Cardiac muscle cell (in vitro differentiated cells and primary cell): ENCODE data around the gene WDR86. TPM values are rescaled to one million over a fixed set of nuclear protein-coding genes. Genes with fewer than 3 reads are reported as not detected.
A peak's percentile ranks its signal among the peaks of the same experiment; 100 is the strongest.

ENCODE experiments used
- DNase-seq, 2 donors: peaks; one replicate each; pipeline versions ENCODE4 v3.0.0 to v3.0.0-alpha.2; 2010 to 2017; ENCODE audit warnings: low read depth in 1 of 2, low spot score in 1 of 2
- H3K27ac ChIP-seq: fragments of 200-600 bp; sonication (generic); 2 replicates; pipeline ENCODE4 v1.5.1; 2016
- H3K27me3 ChIP-seq: fragments of 200-600 bp; sonication (generic); 2 replicates; pipeline ENCODE4 v1.6.0; 2016; ENCODE audit warnings: control low read depth
- H3K36me3 ChIP-seq: fragments of 200-600 bp; sonication (generic); 2 replicates; pipeline ENCODE4 v1.5.1; 2016; ENCODE audit warnings: control low read depth
- H3K4me1 ChIP-seq: fragments of 200-600 bp; sonication (generic); 2 replicates; pipeline ENCODE4 v1.8.1; 2017; ENCODE audit warnings: low read depth, mild to moderate bottlenecking, mixed run types
- H3K4me3 ChIP-seq: fragments of 200-600 bp; sonication (generic); 2 replicates; pipeline ENCODE4 v1.5.1; 2016; ENCODE audit warnings: mild to moderate bottlenecking
- H3K9me3 ChIP-seq: fragments of 200-600 bp; sonication (generic); 2 replicates; pipeline ENCODE4 v1.5.1; 2017; ENCODE audit warnings: low read depth, mild to moderate bottlenecking, control low read depth
- polyA plus RNA-seq: library from polyadenylated mRNA; unstranded; fragments of >200 nt; fragmentation: Nextera tagmentation; extraction: Ambion mirVana; gene quantifications from 2 replicates; pipeline ENCODE4 v1.2.1, GENCODE V29; 2016
- total RNA-seq: library from RNA; depleted of rRNA; stranded (reverse); fragments of >200 nt; gene quantifications from 2 replicates; pipeline ENCODE4 v1.2.3, GENCODE V29; 2016
- TF ChIP-seq, protein P1 (sequence below): IDR thresholded peaks from 2 replicates; pipeline ENCODE4 v1.5.1; 2012; ENCODE audit warnings: low read depth, mild to moderate bottlenecking, low read length

The WDR86 gene
- total and polyA plus RNA-seq, 2 experiments from 2014 or later: 58.8 to 130 TPM

GRCh38 chr7:151371266-151371665 is 38.6 kb downstream of the WDR86 start:
- no peaks in the 10 kb centered on the region for H3K27me3 ChIP-seq
- DNase-seq: no peak
- H3K4me1 ChIP-seq: no peaks in the 10 kb centered on the region
- TF ChIP-seq, protein P1, sequence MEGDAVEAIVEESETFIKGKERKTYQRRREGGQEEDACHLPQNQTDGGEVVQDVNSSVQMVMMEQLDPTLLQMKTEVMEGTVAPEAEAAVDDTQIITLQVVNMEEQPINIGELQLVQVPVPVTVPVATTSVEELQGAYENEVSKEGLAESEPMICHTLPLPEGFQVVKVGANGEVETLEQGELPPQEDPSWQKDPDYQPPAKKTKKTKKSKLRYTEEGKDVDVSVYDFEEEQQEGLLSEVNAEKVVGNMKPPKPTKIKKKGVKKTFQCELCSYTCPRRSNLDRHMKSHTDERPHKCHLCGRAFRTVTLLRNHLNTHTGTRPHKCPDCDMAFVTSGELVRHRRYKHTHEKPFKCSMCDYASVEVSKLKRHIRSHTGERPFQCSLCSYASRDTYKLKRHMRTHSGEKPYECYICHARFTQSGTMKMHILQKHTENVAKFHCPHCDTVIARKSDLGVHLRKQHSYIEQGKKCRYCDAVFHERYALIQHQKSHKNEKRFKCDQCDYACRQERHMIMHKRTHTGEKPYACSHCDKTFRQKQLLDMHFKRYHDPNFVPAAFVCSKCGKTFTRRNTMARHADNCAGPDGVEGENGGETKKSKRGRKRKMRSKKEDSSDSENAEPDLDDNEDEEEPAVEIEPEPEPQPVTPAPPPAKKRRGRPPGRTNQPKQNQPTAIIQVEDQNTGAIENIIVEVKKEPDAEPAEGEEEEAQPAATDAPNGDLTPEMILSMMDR: no peak
- H3K9me3 ChIP-seq: no peaks in the 10 kb centered on the region
- no peak overlapping the region for H3K4me3 ChIP-seq
- H3K27ac ChIP-seq: no peak overlapping the region
- H3K36me3 ChIP-seq: peaks cover 17% of the 10 kb centered on the region

DNA sequence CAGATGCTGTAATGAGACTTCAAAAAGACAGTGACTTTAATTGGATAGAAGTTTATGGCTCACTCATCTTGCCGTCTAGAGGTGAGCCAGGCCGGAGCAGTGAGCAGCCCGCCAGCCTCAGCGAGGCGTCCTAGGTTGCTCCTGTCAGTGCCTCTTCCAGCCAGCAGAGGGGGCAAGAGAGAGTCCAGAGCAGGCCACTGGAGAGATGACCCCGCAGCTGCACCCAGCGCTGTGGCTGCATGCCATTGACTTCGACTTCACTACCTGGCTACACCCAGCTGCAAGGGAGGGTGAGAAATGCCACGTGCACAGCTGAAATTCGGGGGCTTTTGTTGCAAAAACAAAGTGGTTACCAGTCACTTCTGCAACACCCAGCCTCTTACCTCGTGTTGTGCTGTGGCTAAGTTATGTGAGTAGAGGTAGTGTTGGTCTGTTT is 41.7 kb downstream of the WDR86 start:
- peak; percentile 83 to 90 for DNase-seq
- no peaks in the 10 kb centered on the region for H3K9me3 ChIP-seq
- H3K27me3 ChIP-seq: no peaks in the 10 kb centered on the region
- H3K27ac ChIP-seq: no peak overlapping the region
- H3K36me3 ChIP-seq: peaks cover 7% of the 10 kb centered on the region
- TF ChIP-seq, protein P1: peak; percentile 96
- H3K4me3 ChIP-seq: no peak overlapping the region
- H3K4me1 ChIP-seq: peaks cover 6% of the 10 kb centered on the region

DNA sequence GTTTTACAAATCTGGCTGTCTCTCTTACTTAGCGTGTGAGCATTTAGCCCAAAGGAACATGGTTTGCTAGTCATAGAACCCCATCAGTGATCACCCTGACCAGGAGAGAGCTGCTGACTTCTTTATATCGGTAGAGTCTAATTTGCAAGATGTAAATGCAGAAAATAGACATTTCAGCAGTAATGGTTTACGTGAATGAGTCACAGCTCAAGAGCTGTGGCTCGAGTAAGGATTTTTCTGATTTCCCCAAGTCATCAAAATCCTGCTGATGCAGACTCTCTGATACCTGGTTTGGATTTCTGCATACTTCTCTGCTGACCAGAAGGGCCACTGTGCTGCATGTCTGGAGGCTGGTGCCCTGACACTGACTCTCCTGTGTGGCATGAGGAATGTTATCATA is 42.6 kb downstream of the WDR86 start:
- Histone ChIP-seq H3K4me3 (no peak overlapping the region), H3K27ac (no peak overlapping the region), H3K4me1 (peaks cover 6% of the 10 kb centered on the region), H3K9me3 (no peaks in the 10 kb centered on the region), H3K36me3 (peaks cover 9% of the 10 kb centered on the region), H3K27me3 (no peaks in the 10 kb centered on the region)
- DNase-seq: peak in 1 of 2 donors; percentile 19
- TF ChIP-seq, protein P1: no peak

DNA sequence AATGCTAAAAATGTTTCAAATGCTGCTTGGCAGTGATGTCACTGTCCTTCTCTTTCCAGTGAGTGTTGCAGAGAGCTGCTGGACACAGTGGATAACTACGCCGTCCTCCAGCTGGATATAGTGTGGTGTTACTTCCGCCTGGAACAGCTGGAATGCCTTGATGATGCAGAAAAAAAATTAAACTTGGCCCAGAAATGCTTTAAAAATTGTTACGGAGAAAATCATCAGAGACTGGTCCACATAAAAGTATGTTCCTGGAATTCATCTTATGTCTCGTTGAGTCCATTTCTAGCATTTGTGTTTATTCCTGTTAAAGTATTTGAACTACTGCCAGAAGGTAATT is 43.0 kb downstream of the WDR86 start:
- Histone ChIP-seq H3K9me3 (no peaks in the 10 kb centered on the region), H3K4me3 (no peak overlapping the region), H3K36me3 (peaks cover 14% of the 10 kb centered on the region), H3K27me3 (no peaks in the 10 kb centered on the region), H3K27ac (peak overlapping the region; percentile 75), H3K4me1 (peaks cover 6% of the 10 kb centered on the region)
- DNase-seq: peak in 1 of 2 donors; percentile 85
- TF ChIP-seq, protein P1: no peak

GRCh38 chr7:151366166-151366879 is 43.5 kb downstream of the WDR86 start:
- no peak overlapping the region for H3K4me3 ChIP-seq
- peak in 1 of 2 donors; percentile 19 for DNase-seq
- TF ChIP-seq, protein P1: no peak
- H3K27ac ChIP-seq: peak overlapping the region; percentile 75
- H3K4me1 ChIP-seq: peaks cover 6% of the 10 kb centered on the region
- H3K9me3 ChIP-seq: no peaks in the 10 kb centered on the region
- peaks cover 19% of the 10 kb centered on the region for H3K36me3 ChIP-seq
- no peaks in the 10 kb centered on the region for H3K27me3 ChIP-seq
